ACC112 (cell line): ENCODE measurements around the gene PRDM5.

Source experiments
- H2AFZ ChIP-seq: fragments of 200-600 bp; sonication (generic); one replicate; pipeline ENCODE4 v1.6.0; 2017; ENCODE audit warnings: antibody characterized with exemption, low read length; ENCODE audit not compliant: unreplicated experiment
- H3K27ac ChIP-seq: fragments of 200-600 bp; sonication (generic); 2 replicates; pipeline ENCODE4 v1.5.1; 2014; ENCODE audit warnings: low read depth, mild to moderate bottlenecking, antibody characterized with exemption, low read length, moderate library complexity
- H3K27me3 ChIP-seq: fragments of 200-600 bp; sonication (generic); 2 replicates; pipeline ENCODE4 v1.6.1; 2014; ENCODE audit warnings: mild to moderate bottlenecking, antibody characterized with exemption, low read length, moderate library complexity, mixed read lengths; ENCODE audit not compliant: insufficient read depth
- H3K36me3 ChIP-seq: fragments of 200-600 bp; sonication (generic); 2 replicates; pipeline ENCODE4 v1.6.1; 2016; ENCODE audit warnings: mild to moderate bottlenecking, antibody characterized with exemption, low read length, moderate library complexity, mixed read lengths; ENCODE audit not compliant: insufficient read depth
- H3K4me1 ChIP-seq: fragments of 200-600 bp; sonication (generic); one replicate; pipeline ENCODE4 v1.6.1; 2016; ENCODE audit warnings: low read length, mixed read lengths; ENCODE audit not compliant: insufficient read depth, unreplicated experiment, control insufficient read depth
- H3K4me3 ChIP-seq: fragments of 200-600 bp; sonication (generic); 2 replicates; pipeline ENCODE4 v1.5.1; 2014; ENCODE audit warnings: mild to moderate bottlenecking, low read depth, low read length
- H3K79me2 ChIP-seq: fragments of 200-600 bp; sonication (generic); one replicate; pipeline ENCODE4 v1.6.0; 2016; ENCODE audit warnings: low read length; ENCODE audit not compliant: control insufficient read depth, unreplicated experiment, insufficient read depth

Gene PRDM5

GRCh38 chr4:120915336-120915735 is 7.2 kb downstream of the PRDM5 start:
- Histone ChIP-seq H3K36me3 (no peaks in the 10 kb centered on the region), H3K27me3 (no peaks in the 10 kb centered on the region), H2AFZ (no peak overlapping the region), H3K27ac (no peak overlapping the region), H3K79me2 (peaks cover 61% of the 10 kb centered on the region), H3K4me3 (no peak overlapping the region), H3K4me1 (peaks cover 8% of the 10 kb centered on the region)

GRCh38 chr4:120903419-120903818 is 19.1 kb downstream of the PRDM5 start:
- Histone ChIP-seq H3K27ac (no peak overlapping the region), H2AFZ (no peak overlapping the region), H3K79me2 (peaks cover 5% of the 10 kb centered on the region), H3K27me3 (no peaks in the 10 kb centered on the region), H3K4me1 (no peaks in the 10 kb centered on the region), H3K4me3 (no peak overlapping the region), H3K36me3 (peaks cover 16% of the 10 kb centered on the region)

- Histone ChIP-seq H2AFZ (no peak overlapping the region), H3K27me3 (no peaks in the 10 kb centered on the region), H3K79me2 (peaks cover 2% of the 10 kb centered on the region), H3K27ac (no peak overlapping the region), H3K36me3 (peaks cover 16% of the 10 kb centered on the region), H3K4me3 (no peak overlapping the region), H3K4me1 (no peaks in the 10 kb centered on the region)
These were observed 19.6 kb downstream of the PRDM5 start for GRCh38 chr4:120902925-120903324.

GRCh38 chr4:120901731-120902130 is 20.8 kb downstream of the PRDM5 start:
- Histone ChIP-seq H3K4me3 (no peak overlapping the region), H3K27me3 (no peaks in the 10 kb centered on the region), H2AFZ (no peak overlapping the region), H3K36me3 (peaks cover 16% of the 10 kb centered on the region), H3K79me2 (no peaks in the 10 kb centered on the region), H3K27ac (no peak overlapping the region), H3K4me1 (no peaks in the 10 kb centered on the region)

GRCh38 chr4:120897981-120898719 is 24.4 kb downstream of the PRDM5 start:
- no peaks in the 10 kb centered on the region for H3K79me2 ChIP-seq
- H3K4me3 ChIP-seq, result no peak overlapping the region
- H3K27me3 ChIP-seq, result no peaks in the 10 kb centered on the region
- no peaks in the 10 kb centered on the region for H3K4me1 ChIP-seq
- H2AFZ ChIP-seq, result no peak overlapping the region
- no peak overlapping the region for H3K27ac ChIP-seq
- H3K36me3 ChIP-seq, result no peaks in the 10 kb centered on the region

GRCh38 chr4:120895554-120895953 is 27.0 kb downstream of the PRDM5 start:
- H3K36me3 ChIP-seq, result peaks cover 8% of the 10 kb centered on the region
- H3K27me3 ChIP-seq, result no peaks in the 10 kb centered on the region
- no peak overlapping the region for H2AFZ ChIP-seq
- no peaks in the 10 kb centered on the region for H3K79me2 ChIP-seq
- no peaks in the 10 kb centered on the region for H3K4me1 ChIP-seq
- no peak overlapping the region for H3K27ac ChIP-seq
- H3K4me3 ChIP-seq, result no peak overlapping the region

- Histone ChIP-seq H3K27ac (no peak overlapping the region), H3K27me3 (no peaks in the 10 kb centered on the region), H3K79me2 (no peaks in the 10 kb centered on the region)
These were observed 29.2 kb downstream of the PRDM5 start for GRCh38 chr4:120893314-120893713.

GRCh38 chr4:120886191-120886590 is 36.3 kb downstream of the PRDM5 start:
- Histone ChIP-seq H3K4me3 (no peak overlapping the region), H3K27ac (no peak overlapping the region), H2AFZ (no peak overlapping the region), H3K36me3 (peaks cover 21% of the 10 kb centered on the region), H3K27me3 (no peaks in the 10 kb centered on the region), H3K79me2 (no peaks in the 10 kb centered on the region), H3K4me1 (no peaks in the 10 kb centered on the region)

More at GRCh38 chr4:120893314-120893713, 29.2 kb downstream of the PRDM5 start:
- no peak overlapping the region for H3K4me3 ChIP-seq
- H3K36me3 ChIP-seq, result peaks cover 8% of the 10 kb centered on the region
- no peak overlapping the region for H2AFZ ChIP-seq
- no peaks in the 10 kb centered on the region for H3K4me1 ChIP-seq

- H3K79me2 ChIP-seq, result no peaks in the 10 kb centered on the region
- no peaks in the 10 kb centered on the region for H3K4me1 ChIP-seq
- H3K27me3 ChIP-seq, result no peaks in the 10 kb centered on the region
- no peak overlapping the region for H2AFZ ChIP-seq
- peaks cover 24% of the 10 kb centered on the region for H3K36me3 ChIP-seq
- no peak overlapping the region for H3K4me3 ChIP-seq
- no peak overlapping the region for H3K27ac ChIP-seq
These were observed 40.7 kb downstream of the PRDM5 start for GRCh38 chr4:120881846-120882245.

GRCh38 chr4:120881351-120881750 is 41.2 kb downstream of the PRDM5 start:
- Histone ChIP-seq H3K36me3 (peaks cover 24% of the 10 kb centered on the region), H3K27me3 (no peaks in the 10 kb centered on the region), H3K27ac (no peak overlapping the region), H3K4me1 (no peaks in the 10 kb centered on the region), H3K79me2 (no peaks in the 10 kb centered on the region), H2AFZ (no peak overlapping the region), H3K4me3 (no peak overlapping the region)

GRCh38 chr4:120877021-120877420 is 45.5 kb downstream of the PRDM5 start:
- Histone ChIP-seq H3K27ac (no peak overlapping the region), H3K36me3 (peaks cover 16% of the 10 kb centered on the region), H3K4me1 (no peaks in the 10 kb centered on the region)

More at GRCh38 chr4:120877021-120877420, 45.5 kb downstream of the PRDM5 start:
- Histone ChIP-seq H3K27me3 (no peaks in the 10 kb centered on the region), H3K4me3 (no peak overlapping the region), H2AFZ (no peak overlapping the region), H3K79me2 (no peaks in the 10 kb centered on the region)
